ENCODE measurements around the gene IER3. TPM values are rescaled to one million over a fixed set of nuclear protein-coding genes. Genes with fewer than 3 reads are reported as not detected.
A peak's percentile ranks its signal among the peaks of the same experiment; 100 is the strongest.

The IER3 gene
- total and polyA plus RNA-seq, 2 of the 13 experiments (the other 11 are each of a cell fraction or from before 2014, with no cell fraction given), result 51.1 to 131 TPM

GRCh38 chr6:30769088-30769852, 24.9 kb upstream of the IER3 start (continued):
- TF ChIP-seq ZNF160 (CRISPR knock-in tag; IDR thresholded peaks at IDR 0.05), result no peak
- TF ChIP-seq GABPB1 (CRISPR knock-in tag; IDR thresholded peaks at IDR 0.05), result peak; percentile 73
- peak; percentile 79 for TF ChIP-seq HOXA3 (CRISPR knock-in tag; IDR thresholded peaks at IDR 0.05)
- TF ChIP-seq ZNF549 (CRISPR knock-in tag; IDR thresholded peaks at IDR 0.05), result no peak
- no peak for TF ChIP-seq ZNF747 (CRISPR knock-in tag; IDR thresholded peaks at IDR 0.05; ENCODE audit: borderline replicate concordance)
- TF ChIP-seq ZNF770 (CRISPR knock-in tag; IDR thresholded peaks at IDR 0.05), result peak; percentile 92
- TF ChIP-seq ZNF276 (CRISPR knock-in tag; IDR thresholded peaks at IDR 0.05; ENCODE audit: low read depth), result peak; percentile 85; the same call in 1 of the 2 replicates
- no peak for TF ChIP-seq TBP (CRISPR knock-in tag; IDR thresholded peaks at IDR 0.05)
- peak; percentile 38; the same call in 1 of the 2 replicates for TF ChIP-seq YEATS4 (CRISPR knock-in tag; IDR thresholded peaks at IDR 0.05; ENCODE audit: borderline replicate concordance)
- TF ChIP-seq MIER3 (CRISPR knock-in tag; IDR thresholded peaks at IDR 0.05; ENCODE audit: borderline replicate concordance), result peak; percentile 65; the same call in 1 of the 2 replicates
- no peak for TF ChIP-seq GZF1 (CRISPR knock-in tag; IDR thresholded peaks at IDR 0.05)
- TF ChIP-seq SNAPC5 (CRISPR knock-in tag; IDR thresholded peaks at IDR 0.05; ENCODE audit: borderline replicate concordance), result 0 out of 2 replicates have a peak, but pooled peaks have one; percentile 14
- TF ChIP-seq THAP11 (CRISPR knock-in tag; IDR thresholded peaks at IDR 0.05), result peak; percentile 78
- no peak for TF ChIP-seq STAT6 (CRISPR knock-in tag; IDR thresholded peaks at IDR 0.05; ENCODE audit: borderline replicate concordance)
- TF ChIP-seq MEF2D (CRISPR knock-in tag; IDR thresholded peaks at IDR 0.05), result peak; percentile 87
- TF ChIP-seq ZBED4 (CRISPR knock-in tag; IDR thresholded peaks at IDR 0.05; ENCODE audit: borderline replicate concordance), result peak; percentile 71; the same call in 1 of the 2 replicates
- peak; percentile 80 for TF ChIP-seq ZNF263 (CRISPR knock-in tag; IDR thresholded peaks at IDR 0.05)
- TF ChIP-seq ZNF737 (CRISPR knock-in tag; IDR thresholded peaks at IDR 0.05; ENCODE audit: borderline replicate concordance), result no peak
